ENCODE data around the gene C1orf185.
A peak's percentile ranks its signal among the peaks of the same experiment; 100 is the strongest.
"Not testable (repeated sequence)": the region's sequence is repeated elsewhere in the genome, so short reads cannot be mapped to it uniquely, and the experiment has no call there.

Gene C1orf185

GRCh38 chr1:51165540-51165939 is 63.5 kb downstream of the C1orf185 start:
- FAIRE-seq (no peak), DNase-seq (ENCODE audit: insufficient read length, low spot score) (no peak)

GRCh38 chr1:51168266-51168845 is 66.3 kb downstream of the C1orf185 start:
- no peak for DNase-seq (ENCODE audit: insufficient read length, low spot score)
- TF ChIP-seq POLR2A (IDR thresholded peaks at IDR 0.05; ENCODE audit: low read depth, low read length) (no peak), POU2F2 (IDR thresholded peaks at IDR 0.05; ENCODE audit: low read depth, low read length) (no peak), POLR2AphosphoS5 (IDR thresholded peaks at IDR 0.05; ENCODE audit: low read depth, low read length) (no peak), PAX5 (IDR thresholded peaks at IDR 0.05; ENCODE audit: insufficient read depth, low read length, severe bottlenecking) (no peak), SPI1 (IDR thresholded peaks at IDR 0.05; ENCODE audit: low read depth, low read length) (no peak), TAF1 (IDR thresholded peaks at IDR 0.05; ENCODE audit: low read depth, low read length) (no peak)
- FAIRE-seq, result peak; percentile 87

More at GRCh38 chr1:51165540-51165939, 63.5 kb downstream of the C1orf185 start:
- TF ChIP-seq POLR2AphosphoS5 (IDR thresholded peaks at IDR 0.05; ENCODE audit: low read depth, low read length), result no peak
- no peak for TF ChIP-seq POLR2A (IDR thresholded peaks at IDR 0.05; ENCODE audit: low read depth, low read length)
- TF ChIP-seq TAF1 (IDR thresholded peaks at IDR 0.05; ENCODE audit: low read depth, low read length), result no peak
- no peak for TF ChIP-seq PAX5 (IDR thresholded peaks at IDR 0.05; ENCODE audit: insufficient read depth, low read length, severe bottlenecking)
- no peak for TF ChIP-seq POU2F2 (IDR thresholded peaks at IDR 0.05; ENCODE audit: low read depth, low read length)
- no peak for TF ChIP-seq SPI1 (IDR thresholded peaks at IDR 0.05; ENCODE audit: low read depth, low read length)

- TF ChIP-seq TAF1 (IDR thresholded peaks at IDR 0.05; ENCODE audit: low read depth, low read length), result no peak
- no peak for TF ChIP-seq SPI1 (IDR thresholded peaks at IDR 0.05; ENCODE audit: low read depth, low read length)
- no peak for DNase-seq (ENCODE audit: insufficient read length, low spot score)
- no peak for FAIRE-seq
Observed at GRCh38 chr1:51168936-51169335, 66.9 kb downstream of the C1orf185 start.

- TF ChIP-seq TAF1 (IDR thresholded peaks at IDR 0.05; ENCODE audit: low read depth, low read length) (no peak), POLR2A (IDR thresholded peaks at IDR 0.05; ENCODE audit: low read depth, low read length) (no peak)
- FAIRE-seq, result no peak
- no peak for DNase-seq (ENCODE audit: insufficient read length, low spot score)
Observed at GRCh38 chr1:51170342-51170741, 68.3 kb downstream of the C1orf185 start.

GRCh38 chr1:51172811-51173210 is 70.8 kb downstream of the C1orf185 start:
- no peak for DNase-seq (ENCODE audit: insufficient read length, low spot score)
- no peak for TF ChIP-seq POLR2AphosphoS5 (IDR thresholded peaks at IDR 0.05; ENCODE audit: low read depth, low read length)
- no peak for FAIRE-seq

GRCh38 chr1:51175278-51175677 is 73.2 kb downstream of the C1orf185 start:
- FAIRE-seq (no peak), DNase-seq (ENCODE audit: insufficient read length, low spot score) (no peak)
- no peak for TF ChIP-seq SPI1 (IDR thresholded peaks at IDR 0.05; ENCODE audit: low read depth, low read length)
- no peak for TF ChIP-seq PAX5 (IDR thresholded peaks at IDR 0.05; ENCODE audit: insufficient read depth, low read length, severe bottlenecking)
- TF ChIP-seq POU2F2 (IDR thresholded peaks at IDR 0.05; ENCODE audit: low read depth, low read length), result no peak
- TF ChIP-seq POLR2AphosphoS5 (IDR thresholded peaks at IDR 0.05; ENCODE audit: low read depth, low read length), result no peak
- no peak for TF ChIP-seq TAF1 (IDR thresholded peaks at IDR 0.05; ENCODE audit: low read depth, low read length)
- TF ChIP-seq POLR2A (IDR thresholded peaks at IDR 0.05; ENCODE audit: low read depth, low read length), result no peak

- DNase-seq (ENCODE audit: insufficient read length, low spot score); FAIRE-seq: not testable (repeated sequence)
Observed at GRCh38 chr1:51177988-51178387, 76.0 kb downstream of the C1orf185 start.

GRCh38 chr1:51188230-51188629 is 86.2 kb downstream of the C1orf185 start:
- DNase-seq (ENCODE audit: insufficient read length, low spot score) (no peak), FAIRE-seq (no peak)
- TF ChIP-seq POLR2AphosphoS5 (IDR thresholded peaks at IDR 0.05; ENCODE audit: low read depth, low read length) (no peak), TAF1 (IDR thresholded peaks at IDR 0.05; ENCODE audit: low read depth, low read length) (no peak), PAX5 (IDR thresholded peaks at IDR 0.05; ENCODE audit: insufficient read depth, low read length, severe bottlenecking) (no peak), POLR2A (IDR thresholded peaks at IDR 0.05; ENCODE audit: low read depth, low read length) (no peak), SPI1 (IDR thresholded peaks at IDR 0.05; ENCODE audit: low read depth, low read length) (no peak), POU2F2 (IDR thresholded peaks at IDR 0.05; ENCODE audit: low read depth, low read length) (no peak)

- DNase-seq (ENCODE audit: insufficient read length, low spot score) (peak; percentile 36), FAIRE-seq (peak; percentile 51)
- TF ChIP-seq PAX5 (IDR thresholded peaks at IDR 0.05; ENCODE audit: insufficient read depth, low read length, severe bottlenecking), result no peak
- no peak for TF ChIP-seq POLR2A (IDR thresholded peaks at IDR 0.05; ENCODE audit: low read depth, low read length)
Observed at GRCh38 chr1:51189421-51190073, 87.5 kb downstream of the C1orf185 start.

- no peak for FAIRE-seq
- TF ChIP-seq TAF1 (IDR thresholded peaks at IDR 0.05; ENCODE audit: low read depth, low read length), result no peak
- TF ChIP-seq POLR2AphosphoS5 (IDR thresholded peaks at IDR 0.05; ENCODE audit: low read depth, low read length), result no peak
Observed at GRCh38 chr1:51190961-51191360, 88.9 kb downstream of the C1orf185 start.

GRCh38 chr1:51192213-51192843 is 90.3 kb downstream of the C1orf185 start:
- FAIRE-seq (no peak), DNase-seq (ENCODE audit: insufficient read length, low spot score) (no peak)
- TF ChIP-seq TAF1 (IDR thresholded peaks at IDR 0.05; ENCODE audit: low read depth, low read length) (no peak), SPI1 (IDR thresholded peaks at IDR 0.05; ENCODE audit: low read depth, low read length) (no peak), POLR2AphosphoS5 (IDR thresholded peaks at IDR 0.05; ENCODE audit: low read depth, low read length) (no peak), POU2F2 (IDR thresholded peaks at IDR 0.05; ENCODE audit: low read depth, low read length) (no peak), PAX5 (IDR thresholded peaks at IDR 0.05; ENCODE audit: insufficient read depth, low read length, severe bottlenecking) (no peak), POLR2A (IDR thresholded peaks at IDR 0.05; ENCODE audit: low read depth, low read length) (no peak)

More at GRCh38 chr1:51190961-51191360, 88.9 kb downstream of the C1orf185 start:
- DNase-seq (ENCODE audit: insufficient read length, low spot score), result no peak

All from GM12891 (cell line).